ENCODE measurements around the gene DDOST. TPM values are rescaled to one million over a fixed set of nuclear protein-coding genes. Genes with fewer than 3 reads are reported as not detected.

The DDOST gene
- polyA plus RNA-seq, 1 donor (not counting 4 experiments of a cell fraction or from before 2014, with no cell fraction given) = 263 TPM

DNA sequence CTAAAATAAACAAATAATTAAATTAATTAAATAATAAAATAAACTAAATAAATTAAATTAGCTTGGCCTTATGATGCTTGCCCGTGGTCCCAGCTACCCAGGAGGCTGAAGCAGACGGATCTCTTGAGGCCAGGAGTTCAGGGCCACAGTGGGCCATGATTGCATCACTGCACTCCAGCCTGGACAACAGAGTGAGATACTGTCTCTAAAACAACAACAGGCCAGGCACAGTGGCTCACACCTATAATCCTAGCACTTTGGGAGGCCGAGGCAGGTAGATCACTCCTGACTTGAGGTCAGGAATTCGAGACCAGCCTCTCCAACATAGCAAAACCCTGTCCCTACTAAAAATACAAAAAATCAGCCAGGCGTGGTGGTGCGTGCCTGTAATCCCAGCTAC lies 40.2 kb downstream of the DDOST start:
- peaks cover 0 to 6% of the 10 kb centered on the region in 2 experiments for H3K36me3 ChIP-seq (ENCODE audit: control insufficient read depth in 2 of 2, extremely low read depth in 1 of 2, insufficient read depth in 2 of 2, low read length in 2 of 2)
- H3K9me3 ChIP-seq (ENCODE audit: control insufficient read depth, low read depth, low read length) = no peaks in the 10 kb centered on the region
- dilution Hi-C loops (cut with MboI; ENCODE audit: extremely low pct_ligation_motif_present, low sequenced_read_pairs) = no loop called here
- H3K79me2 ChIP-seq (ENCODE audit: control insufficient read depth, insufficient read depth, low read length) = no peaks in the 10 kb centered on the region
- no peak overlapping the region for H2AFZ ChIP-seq (ENCODE audit: control insufficient read depth, low read length)
- no peaks in the 10 kb centered on the region for H4K20me1 ChIP-seq (ENCODE audit: control insufficient read depth, extremely low read depth, insufficient read depth, low read length)
- no peak overlapping the region for H3K9ac ChIP-seq (ENCODE audit: control insufficient read depth, extremely low read depth, insufficient read depth, low read length)
- H3K4me2 ChIP-seq (ENCODE audit: control insufficient read depth, extremely low read depth, insufficient read depth, low read depth, low read length) = no peak overlapping the region
- H3K4me1 ChIP-seq (ENCODE audit: control insufficient read depth, extremely low read depth, insufficient read depth, low read length) = no peaks in the 10 kb centered on the region
- TF ChIP-seq EZH2 (IDR thresholded peaks at IDR 0.05; ENCODE audit: low read length) = no peak
- TF ChIP-seq, protein P1, sequence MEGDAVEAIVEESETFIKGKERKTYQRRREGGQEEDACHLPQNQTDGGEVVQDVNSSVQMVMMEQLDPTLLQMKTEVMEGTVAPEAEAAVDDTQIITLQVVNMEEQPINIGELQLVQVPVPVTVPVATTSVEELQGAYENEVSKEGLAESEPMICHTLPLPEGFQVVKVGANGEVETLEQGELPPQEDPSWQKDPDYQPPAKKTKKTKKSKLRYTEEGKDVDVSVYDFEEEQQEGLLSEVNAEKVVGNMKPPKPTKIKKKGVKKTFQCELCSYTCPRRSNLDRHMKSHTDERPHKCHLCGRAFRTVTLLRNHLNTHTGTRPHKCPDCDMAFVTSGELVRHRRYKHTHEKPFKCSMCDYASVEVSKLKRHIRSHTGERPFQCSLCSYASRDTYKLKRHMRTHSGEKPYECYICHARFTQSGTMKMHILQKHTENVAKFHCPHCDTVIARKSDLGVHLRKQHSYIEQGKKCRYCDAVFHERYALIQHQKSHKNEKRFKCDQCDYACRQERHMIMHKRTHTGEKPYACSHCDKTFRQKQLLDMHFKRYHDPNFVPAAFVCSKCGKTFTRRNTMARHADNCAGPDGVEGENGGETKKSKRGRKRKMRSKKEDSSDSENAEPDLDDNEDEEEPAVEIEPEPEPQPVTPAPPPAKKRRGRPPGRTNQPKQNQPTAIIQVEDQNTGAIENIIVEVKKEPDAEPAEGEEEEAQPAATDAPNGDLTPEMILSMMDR (optimal IDR thresholded peaks at IDR 0.05 in 1 of 3, IDR thresholded peaks at IDR 0.05 in 1 of 3, conservative IDR thresholded peaks at IDR 0.05 in 1 of 3; ENCODE audit: extremely low read depth in 1 of 3, insufficient read depth in 2 of 3, low read length in 3 of 3) = no peak
- no peaks in the 10 kb centered on the region for H3K9me1 ChIP-seq (ENCODE audit: control insufficient read depth, extremely low read depth, insufficient read depth, low read length)
- H3K27ac ChIP-seq (ENCODE audit: control insufficient read depth, insufficient read depth, low read length) = no peak overlapping the region
- no peaks in the 10 kb centered on the region for H3K27me3 ChIP-seq (ENCODE audit: control insufficient read depth, extremely low read depth, insufficient read depth, low read length)
- no peak for FAIRE-seq
- H3K4me3 ChIP-seq (ENCODE audit: control insufficient read depth in 2 of 3, extremely low read depth in 1 of 3, insufficient read depth in 2 of 3, low read depth in 1 of 3, low read length in 3 of 3) = no peak overlapping the region
- DNase-seq (ENCODE audit: low read depth, low spot score) = no peak

DNA sequence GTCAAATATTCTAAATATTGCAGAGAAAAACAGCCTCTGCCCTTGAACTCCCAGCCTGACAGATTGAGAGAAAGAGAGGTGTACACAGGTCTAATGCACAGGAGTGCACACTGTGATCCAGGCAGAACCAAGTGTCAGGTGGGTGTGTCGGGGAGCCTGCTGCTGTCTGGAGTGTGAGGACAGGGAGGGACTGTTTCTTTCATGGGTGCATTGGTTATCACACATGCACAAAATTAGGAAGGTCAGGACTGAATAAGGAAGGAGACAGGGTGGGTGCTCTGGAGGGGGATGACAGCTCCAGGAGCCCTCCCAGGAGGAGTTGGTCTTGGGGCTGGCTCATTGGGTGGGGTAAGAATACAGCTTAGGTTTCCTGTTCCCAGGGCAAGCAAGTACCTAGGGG lies 41.2 kb downstream of the DDOST start:
- Histone ChIP-seq H3K36me3 (ENCODE audit: control insufficient read depth in 2 of 2, extremely low read depth in 1 of 2, insufficient read depth in 2 of 2, low read length in 2 of 2) (peaks cover 0 to 8% of the 10 kb centered on the region in 2 experiments), H3K27ac (ENCODE audit: control insufficient read depth, insufficient read depth, low read length) (no peak overlapping the region), H3K4me3 (ENCODE audit: control insufficient read depth in 2 of 3, extremely low read depth in 1 of 3, insufficient read depth in 2 of 3, low read depth in 1 of 3, low read length in 3 of 3) (no peak overlapping the region), H3K79me2 (ENCODE audit: control insufficient read depth, insufficient read depth, low read length) (no peaks in the 10 kb centered on the region), H3K9me3 (ENCODE audit: control insufficient read depth, low read depth, low read length) (no peaks in the 10 kb centered on the region), H3K4me1 (ENCODE audit: control insufficient read depth, extremely low read depth, insufficient read depth, low read length) (no peaks in the 10 kb centered on the region), H3K4me2 (ENCODE audit: control insufficient read depth, extremely low read depth, insufficient read depth, low read depth, low read length) (no peak overlapping the region), H3K9me1 (ENCODE audit: control insufficient read depth, extremely low read depth, insufficient read depth, low read length) (no peaks in the 10 kb centered on the region), H3K27me3 (ENCODE audit: control insufficient read depth, extremely low read depth, insufficient read depth, low read length) (no peaks in the 10 kb centered on the region), H3K9ac (ENCODE audit: control insufficient read depth, extremely low read depth, insufficient read depth, low read length) (no peak overlapping the region), H2AFZ (ENCODE audit: control insufficient read depth, low read length) (no peak overlapping the region), H4K20me1 (ENCODE audit: control insufficient read depth, extremely low read depth, insufficient read depth, low read length) (no peaks in the 10 kb centered on the region)
- TF ChIP-seq, protein P1 (optimal IDR thresholded peaks at IDR 0.05 in 1 of 3, IDR thresholded peaks at IDR 0.05 in 1 of 3, conservative IDR thresholded peaks at IDR 0.05 in 1 of 3; ENCODE audit: extremely low read depth in 1 of 3, insufficient read depth in 2 of 3, low read length in 3 of 3) = no peak
- TF ChIP-seq EZH2 (IDR thresholded peaks at IDR 0.05; ENCODE audit: low read length) = no peak
- dilution Hi-C loops (cut with MboI; ENCODE audit: extremely low pct_ligation_motif_present, low sequenced_read_pairs) = no loop called here
- DNase-seq (ENCODE audit: low read depth, low spot score) = no peak
- FAIRE-seq = no peak

Measured in keratinocyte (primary cell).